ENCODE data around the gene S1PR3.

Gene S1PR3

GRCh38 chr9:89052470-89053097 is 61.3 kb downstream of the S1PR3 start:
- no peak overlapping the region for H3K27ac ChIP-seq (ENCODE audit: low read depth, low read length)
- no peaks in the 10 kb centered on the region for H3K36me3 ChIP-seq (ENCODE audit: insufficient read depth, low read length)
- H3K4me1 ChIP-seq (ENCODE audit: insufficient read depth, low read length) = no peaks in the 10 kb centered on the region
- H3K4me3 ChIP-seq (ENCODE audit: low read length) = no peak overlapping the region
- H3K9me3 ChIP-seq (ENCODE audit: insufficient read depth, low read depth, low read length) = no peaks in the 10 kb centered on the region
- no peak overlapping the region for H3K9ac ChIP-seq (ENCODE audit: low read depth, low read length)
- no peaks in the 10 kb centered on the region for H3K27me3 ChIP-seq (ENCODE audit: insufficient read depth, low read length)
- 99% methylated on average over 6 of the region's 6 CpGs for WGBS

GRCh38 chr9:89053301-89053700 is 62.0 kb downstream of the S1PR3 start:
- WGBS = 89% methylated on average over 5 of the region's 5 CpGs
- Histone ChIP-seq H3K4me1 (ENCODE audit: insufficient read depth, low read length) (no peaks in the 10 kb centered on the region), H3K27ac (ENCODE audit: low read depth, low read length) (no peak overlapping the region), H3K9me3 (ENCODE audit: insufficient read depth, low read depth, low read length) (no peaks in the 10 kb centered on the region), H3K4me3 (ENCODE audit: low read length) (no peak overlapping the region), H3K9ac (ENCODE audit: low read depth, low read length) (no peak overlapping the region), H3K27me3 (ENCODE audit: insufficient read depth, low read length) (no peaks in the 10 kb centered on the region), H3K36me3 (ENCODE audit: insufficient read depth, low read length) (no peaks in the 10 kb centered on the region)

Measured in HUES64 (cell line).